ENCODE results near the gene EMC10.

EMC10 gene

DNA sequence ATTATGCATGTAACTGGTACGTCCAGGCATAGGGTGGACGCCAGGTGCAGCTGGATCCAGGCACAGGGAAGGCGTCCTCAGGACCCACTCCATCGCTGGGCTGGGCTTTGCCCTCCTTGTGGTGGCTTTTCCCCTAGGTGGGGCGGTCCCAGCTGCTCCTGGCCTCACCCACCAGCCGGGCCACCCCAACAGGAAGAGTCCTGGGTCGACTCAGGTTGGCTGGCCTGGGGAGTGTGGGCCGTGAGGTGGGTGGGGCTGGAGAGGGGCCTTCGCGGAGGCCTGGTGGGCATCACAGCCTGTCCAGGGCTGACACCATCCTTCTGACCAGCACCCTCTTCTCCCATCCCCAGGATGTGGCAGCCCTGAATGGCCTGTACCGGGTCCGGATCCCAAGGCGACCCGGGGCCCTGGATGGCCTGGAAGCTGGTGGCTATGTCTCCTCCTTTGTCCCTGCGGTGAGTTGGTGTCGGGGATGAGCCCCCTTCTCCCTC lies 3.5 kb downstream of the EMC10 start:
- no peak overlapping the region for H3K4me3 ChIP-seq (ENCODE audit: low read length)
- DNase-seq (ENCODE audit: low read depth) = no peak
- TF ChIP-seq, protein P1, sequence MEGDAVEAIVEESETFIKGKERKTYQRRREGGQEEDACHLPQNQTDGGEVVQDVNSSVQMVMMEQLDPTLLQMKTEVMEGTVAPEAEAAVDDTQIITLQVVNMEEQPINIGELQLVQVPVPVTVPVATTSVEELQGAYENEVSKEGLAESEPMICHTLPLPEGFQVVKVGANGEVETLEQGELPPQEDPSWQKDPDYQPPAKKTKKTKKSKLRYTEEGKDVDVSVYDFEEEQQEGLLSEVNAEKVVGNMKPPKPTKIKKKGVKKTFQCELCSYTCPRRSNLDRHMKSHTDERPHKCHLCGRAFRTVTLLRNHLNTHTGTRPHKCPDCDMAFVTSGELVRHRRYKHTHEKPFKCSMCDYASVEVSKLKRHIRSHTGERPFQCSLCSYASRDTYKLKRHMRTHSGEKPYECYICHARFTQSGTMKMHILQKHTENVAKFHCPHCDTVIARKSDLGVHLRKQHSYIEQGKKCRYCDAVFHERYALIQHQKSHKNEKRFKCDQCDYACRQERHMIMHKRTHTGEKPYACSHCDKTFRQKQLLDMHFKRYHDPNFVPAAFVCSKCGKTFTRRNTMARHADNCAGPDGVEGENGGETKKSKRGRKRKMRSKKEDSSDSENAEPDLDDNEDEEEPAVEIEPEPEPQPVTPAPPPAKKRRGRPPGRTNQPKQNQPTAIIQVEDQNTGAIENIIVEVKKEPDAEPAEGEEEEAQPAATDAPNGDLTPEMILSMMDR (conservative IDR thresholded peaks at IDR 0.05; ENCODE audit: low read depth, low read length) = no peak

DNA sequence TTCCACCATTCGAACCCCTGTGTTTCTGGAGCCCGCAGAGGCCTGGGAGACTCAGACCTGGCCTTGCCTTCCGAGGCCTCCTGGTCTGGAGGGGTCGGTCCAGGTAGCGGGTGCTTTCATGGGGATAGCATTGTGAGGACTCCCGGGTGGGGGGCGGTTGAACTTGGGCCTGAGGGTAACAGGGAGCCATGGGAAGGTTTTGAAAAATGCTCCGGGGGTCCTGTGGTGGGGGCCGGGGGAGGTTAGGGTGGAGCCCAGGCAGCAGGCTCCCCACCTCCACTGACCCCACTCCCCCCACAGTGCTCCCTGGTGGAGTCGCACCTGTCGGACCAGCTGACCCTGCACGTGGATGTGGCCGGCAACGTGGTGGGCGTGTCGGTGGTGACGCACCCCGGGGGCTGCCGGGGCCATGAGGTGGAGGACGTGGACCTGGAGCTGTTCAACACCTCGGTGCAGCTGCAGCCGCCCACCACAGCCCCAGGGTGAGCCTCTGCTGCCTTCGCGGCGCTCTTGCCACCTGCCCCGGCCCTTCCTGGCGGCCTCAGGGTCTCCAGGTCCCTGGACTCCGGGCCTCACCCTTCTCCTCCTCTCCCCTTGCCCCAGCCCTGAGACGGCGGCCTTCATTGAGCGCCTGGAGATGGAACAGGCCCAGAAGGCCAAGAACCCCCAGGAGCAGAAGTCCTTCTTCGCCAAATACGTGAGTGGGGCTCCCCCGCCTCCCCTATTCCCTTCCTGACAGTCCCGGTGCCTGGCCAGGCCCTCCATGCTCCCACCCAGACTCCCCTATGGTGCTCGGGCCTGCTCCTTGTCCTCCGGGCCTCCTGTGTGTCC lies 4.2 kb downstream of the EMC10 start:
- TF ChIP-seq, protein P1 (conservative IDR thresholded peaks at IDR 0.05; ENCODE audit: low read depth, low read length) = no peak
- no peak overlapping the region for H3K4me3 ChIP-seq (ENCODE audit: low read length)
- no peak for DNase-seq (ENCODE audit: low read depth)

DNA sequence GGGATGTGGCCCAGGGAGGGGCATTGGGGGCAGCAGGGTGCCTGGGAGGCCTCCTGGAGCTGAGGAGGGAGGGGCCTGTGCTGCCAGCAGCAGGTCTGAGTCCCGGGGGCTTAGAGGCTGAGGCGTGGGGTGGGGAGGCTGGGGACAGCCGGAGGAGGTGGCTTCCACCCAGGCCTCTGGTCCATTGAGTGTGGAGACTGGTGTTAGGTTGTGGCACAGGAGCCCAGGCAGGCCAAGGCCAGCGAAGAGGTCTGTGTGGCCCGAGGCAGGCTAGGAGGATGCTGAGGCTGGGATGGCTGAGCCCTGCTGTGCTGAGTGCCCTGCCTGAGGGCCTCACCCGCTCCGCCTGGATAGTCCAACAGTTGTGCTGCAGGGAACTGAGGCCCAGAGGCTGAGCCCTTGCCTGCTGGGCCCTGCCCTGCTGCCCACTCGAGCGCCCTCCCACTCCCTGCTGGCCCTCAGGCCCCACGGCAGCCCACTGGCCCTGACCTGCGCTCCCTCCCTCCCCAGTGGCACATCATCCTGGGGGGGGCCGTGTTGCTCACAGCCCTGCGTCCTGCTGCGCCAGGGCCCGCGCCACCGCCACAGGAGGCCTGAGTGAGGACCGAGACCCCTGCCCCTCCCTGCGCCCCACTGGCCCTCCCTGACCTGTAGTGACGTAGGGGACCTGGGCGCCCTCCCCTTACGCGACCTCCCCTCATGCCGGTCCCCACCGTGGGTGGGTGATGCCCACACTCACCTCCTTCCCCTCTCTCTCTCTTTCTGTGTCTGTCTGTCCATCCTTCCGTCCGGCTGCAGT lies 5.2 kb downstream of the EMC10 start:
- DNase-seq (ENCODE audit: low read depth) = no peak
- no peak overlapping the region for H3K4me3 ChIP-seq (ENCODE audit: low read length)
- TF ChIP-seq, protein P1 (conservative IDR thresholded peaks at IDR 0.05; ENCODE audit: low read depth, low read length) = no peak

DNA sequence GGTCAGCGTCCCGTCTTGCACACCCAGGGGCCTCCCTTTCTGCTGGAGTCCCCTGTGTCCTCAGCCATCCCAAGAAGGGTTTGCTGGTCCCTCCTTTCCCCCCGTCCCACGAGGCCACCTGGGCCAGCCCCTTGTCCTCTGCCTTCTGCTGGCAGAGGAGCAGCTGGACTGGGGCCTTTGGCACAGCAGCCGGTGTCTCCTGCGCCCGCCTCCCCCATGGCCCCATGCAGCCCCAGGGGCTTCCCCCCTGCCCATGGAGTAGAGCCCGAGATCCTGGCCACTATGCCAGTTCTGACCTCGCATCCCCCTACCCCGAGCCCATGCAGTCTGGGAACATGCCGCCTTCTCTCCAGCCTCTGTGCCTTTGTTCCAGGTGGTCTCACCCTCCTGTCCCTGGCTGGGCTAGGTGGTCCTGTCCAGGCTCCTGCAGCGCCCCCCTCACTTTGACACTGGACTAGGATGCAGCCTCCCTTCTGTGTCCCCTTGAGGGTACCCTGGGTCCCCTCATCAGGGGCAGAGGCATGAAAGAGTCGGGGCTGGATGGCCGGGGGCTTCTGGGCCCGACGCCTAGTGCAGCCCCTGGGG lies 6.1 kb downstream of the EMC10 start:
- DNase-seq (ENCODE audit: low read depth) = no peak
- H3K4me3 ChIP-seq (ENCODE audit: low read length) = no peak overlapping the region
- TF ChIP-seq, protein P1 (conservative IDR thresholded peaks at IDR 0.05; ENCODE audit: low read depth, low read length) = no peak

DNA sequence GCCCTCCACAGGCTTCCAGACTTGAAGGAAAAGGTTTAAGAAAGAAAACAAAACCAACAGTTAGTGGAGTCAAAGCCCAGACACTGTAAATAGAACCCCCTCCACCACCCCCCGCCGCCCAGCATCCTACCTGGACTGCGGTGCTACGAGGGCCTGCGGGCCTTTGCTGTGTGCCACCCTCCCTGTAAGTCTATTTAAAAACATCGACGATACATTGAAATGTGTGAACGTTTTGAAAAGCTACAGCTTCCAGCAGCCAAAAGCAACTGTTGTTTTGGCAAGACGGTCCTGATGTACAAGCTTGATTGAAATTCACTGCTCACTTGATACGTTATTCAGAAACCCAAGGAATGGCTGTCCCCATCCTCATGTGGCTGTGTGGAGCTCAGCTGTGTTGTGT lies 6.6 kb downstream of the EMC10 start:
- TF ChIP-seq, protein P1 (conservative IDR thresholded peaks at IDR 0.05; ENCODE audit: low read depth, low read length) = no peak

DNA sequence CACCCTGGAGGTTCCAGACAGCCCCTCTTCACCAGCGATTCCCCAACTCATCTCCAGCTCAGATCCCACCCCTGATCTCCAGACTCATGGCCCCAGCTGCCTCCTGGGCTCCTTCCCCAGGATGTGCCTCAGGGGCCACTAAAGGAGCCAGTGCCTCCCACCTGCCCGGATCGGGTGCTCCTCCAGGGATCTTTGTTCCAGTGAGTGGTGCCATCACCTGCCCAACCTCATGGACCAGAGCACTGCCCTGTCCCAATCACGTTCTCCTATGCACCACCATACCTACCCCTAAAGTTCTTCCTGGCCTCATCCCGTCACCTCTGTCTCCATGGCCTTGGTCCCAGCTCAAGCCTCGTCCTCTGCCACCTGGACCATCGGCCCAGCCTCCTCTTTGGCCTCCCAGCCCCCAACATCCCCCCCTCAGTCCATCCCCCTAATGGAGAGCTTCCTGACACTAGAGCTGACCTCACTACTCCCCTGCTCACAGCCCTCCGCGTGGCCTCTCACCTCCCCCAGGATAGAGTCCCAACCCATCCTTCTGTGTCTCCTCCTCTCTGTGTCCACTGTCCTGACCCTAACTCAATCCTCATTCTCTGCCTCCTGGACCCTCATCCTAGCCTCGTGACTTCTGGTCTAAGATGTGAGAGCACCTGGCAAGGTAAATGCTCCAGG lies 9.1 kb downstream of the EMC10 start:
- TF ChIP-seq, protein P1 (conservative IDR thresholded peaks at IDR 0.05; ENCODE audit: low read depth, low read length) = no peak
- H3K4me3 ChIP-seq (ENCODE audit: low read length) = no peak overlapping the region
- no peak for DNase-seq (ENCODE audit: low read depth)

More for the DNA sequence above, 6.6 kb downstream of the EMC10 start:
- no peak for DNase-seq (ENCODE audit: low read depth)
- H3K4me3 ChIP-seq (ENCODE audit: low read length) = no peak overlapping the region

Data from retinal pigment epithelial cell (primary cell).